Measurements from ENCODE around the gene PTPN20.

PTPN20 gene

DNA sequence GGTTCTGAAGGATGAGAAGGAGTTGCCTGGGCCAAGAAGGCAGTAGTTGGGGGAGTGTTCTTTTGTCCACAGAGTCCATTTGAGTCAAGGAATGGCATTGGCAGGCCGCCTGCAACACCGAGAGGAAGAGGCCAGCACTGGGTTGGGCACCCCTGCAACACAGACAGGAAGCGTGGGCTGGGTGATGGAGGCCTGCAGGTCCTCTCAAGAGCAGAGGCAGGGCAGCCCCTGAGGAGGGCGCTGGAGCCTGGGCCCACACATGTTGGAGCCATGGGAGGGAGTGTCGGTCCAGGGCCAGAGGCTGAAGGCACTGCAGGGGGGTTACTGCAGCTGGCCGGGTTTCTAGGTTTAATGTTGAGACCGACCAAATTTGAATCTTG is 137.3 kb downstream of the PTPN20 start:
- TF ChIP-seq, protein P1, sequence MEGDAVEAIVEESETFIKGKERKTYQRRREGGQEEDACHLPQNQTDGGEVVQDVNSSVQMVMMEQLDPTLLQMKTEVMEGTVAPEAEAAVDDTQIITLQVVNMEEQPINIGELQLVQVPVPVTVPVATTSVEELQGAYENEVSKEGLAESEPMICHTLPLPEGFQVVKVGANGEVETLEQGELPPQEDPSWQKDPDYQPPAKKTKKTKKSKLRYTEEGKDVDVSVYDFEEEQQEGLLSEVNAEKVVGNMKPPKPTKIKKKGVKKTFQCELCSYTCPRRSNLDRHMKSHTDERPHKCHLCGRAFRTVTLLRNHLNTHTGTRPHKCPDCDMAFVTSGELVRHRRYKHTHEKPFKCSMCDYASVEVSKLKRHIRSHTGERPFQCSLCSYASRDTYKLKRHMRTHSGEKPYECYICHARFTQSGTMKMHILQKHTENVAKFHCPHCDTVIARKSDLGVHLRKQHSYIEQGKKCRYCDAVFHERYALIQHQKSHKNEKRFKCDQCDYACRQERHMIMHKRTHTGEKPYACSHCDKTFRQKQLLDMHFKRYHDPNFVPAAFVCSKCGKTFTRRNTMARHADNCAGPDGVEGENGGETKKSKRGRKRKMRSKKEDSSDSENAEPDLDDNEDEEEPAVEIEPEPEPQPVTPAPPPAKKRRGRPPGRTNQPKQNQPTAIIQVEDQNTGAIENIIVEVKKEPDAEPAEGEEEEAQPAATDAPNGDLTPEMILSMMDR (conservative IDR thresholded peaks at IDR 0.05; ENCODE audit: low read length) = no peak
- H3K4me3 ChIP-seq (ENCODE audit: low read length) = no peak overlapping the region
- DNase-seq (ENCODE audit: low read depth) = peak; percentile 13

DNA sequence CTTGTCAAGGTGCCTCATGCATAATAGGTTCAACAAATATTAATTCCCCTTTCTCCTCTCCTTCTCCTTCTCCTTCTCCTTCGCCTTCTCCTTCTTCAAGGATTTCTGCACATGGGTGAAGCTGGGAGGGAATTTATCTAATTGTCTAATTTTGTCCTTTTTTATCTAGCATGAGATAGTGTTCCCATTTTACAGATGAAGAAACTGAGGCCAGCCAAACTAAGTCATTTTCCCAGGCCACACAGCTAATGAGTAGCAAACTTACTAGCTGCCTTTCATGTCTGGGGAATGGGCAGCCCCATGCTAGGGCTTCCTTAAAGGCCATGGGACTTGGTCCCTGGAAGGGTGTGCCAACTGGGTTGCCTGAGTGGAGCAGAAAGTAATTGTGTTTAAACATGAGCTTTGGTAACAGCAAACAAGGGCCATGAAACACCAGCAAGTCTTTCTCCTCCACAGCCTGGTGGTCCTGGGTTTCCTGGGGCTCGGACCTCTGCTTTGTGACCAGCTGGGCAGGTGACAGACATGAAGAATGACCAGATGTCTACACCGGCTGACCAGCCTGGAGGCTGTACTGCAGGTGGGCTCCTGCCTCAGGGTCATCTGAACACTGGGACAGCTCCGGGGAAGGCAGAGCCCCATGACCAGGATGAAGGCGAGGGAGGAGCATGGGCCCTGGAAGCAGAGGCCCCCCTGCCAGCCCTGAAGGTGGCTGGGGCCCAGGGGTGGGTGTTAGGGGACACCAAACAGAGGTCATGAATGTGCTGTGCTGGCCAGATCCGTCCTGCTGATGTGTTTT is 138.0 kb downstream of the PTPN20 start:
- DNase-seq (ENCODE audit: low read depth) = no peak
- H3K4me3 ChIP-seq (ENCODE audit: low read length) = no peak overlapping the region
- TF ChIP-seq, protein P1 (conservative IDR thresholded peaks at IDR 0.05; ENCODE audit: low read length) = no peak

DNA sequence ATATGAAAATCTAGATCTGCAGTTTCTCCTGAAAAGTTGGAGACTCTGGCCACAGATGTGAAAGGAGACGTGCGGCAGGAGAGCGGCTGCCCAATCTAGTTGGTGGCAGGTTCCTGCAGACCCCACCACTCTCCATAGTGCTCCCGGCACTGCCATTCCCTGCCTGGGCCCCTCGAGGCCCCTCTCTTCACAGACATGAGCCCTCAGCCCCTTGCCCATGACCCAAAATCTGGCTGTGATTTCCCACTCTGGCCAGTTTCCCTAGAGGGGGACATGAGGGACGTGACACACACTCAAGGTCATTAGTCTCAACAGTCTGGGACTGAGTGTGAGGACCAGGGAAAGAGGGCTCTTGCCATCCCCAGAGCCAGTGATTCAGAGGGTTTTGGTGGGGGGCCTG is 138.7 kb downstream of the PTPN20 start:
- H3K4me3 ChIP-seq (ENCODE audit: low read length) = no peak overlapping the region
- DNase-seq (ENCODE audit: low read depth) = no peak
- TF ChIP-seq, protein P1 (conservative IDR thresholded peaks at IDR 0.05; ENCODE audit: low read length) = no peak

DNA sequence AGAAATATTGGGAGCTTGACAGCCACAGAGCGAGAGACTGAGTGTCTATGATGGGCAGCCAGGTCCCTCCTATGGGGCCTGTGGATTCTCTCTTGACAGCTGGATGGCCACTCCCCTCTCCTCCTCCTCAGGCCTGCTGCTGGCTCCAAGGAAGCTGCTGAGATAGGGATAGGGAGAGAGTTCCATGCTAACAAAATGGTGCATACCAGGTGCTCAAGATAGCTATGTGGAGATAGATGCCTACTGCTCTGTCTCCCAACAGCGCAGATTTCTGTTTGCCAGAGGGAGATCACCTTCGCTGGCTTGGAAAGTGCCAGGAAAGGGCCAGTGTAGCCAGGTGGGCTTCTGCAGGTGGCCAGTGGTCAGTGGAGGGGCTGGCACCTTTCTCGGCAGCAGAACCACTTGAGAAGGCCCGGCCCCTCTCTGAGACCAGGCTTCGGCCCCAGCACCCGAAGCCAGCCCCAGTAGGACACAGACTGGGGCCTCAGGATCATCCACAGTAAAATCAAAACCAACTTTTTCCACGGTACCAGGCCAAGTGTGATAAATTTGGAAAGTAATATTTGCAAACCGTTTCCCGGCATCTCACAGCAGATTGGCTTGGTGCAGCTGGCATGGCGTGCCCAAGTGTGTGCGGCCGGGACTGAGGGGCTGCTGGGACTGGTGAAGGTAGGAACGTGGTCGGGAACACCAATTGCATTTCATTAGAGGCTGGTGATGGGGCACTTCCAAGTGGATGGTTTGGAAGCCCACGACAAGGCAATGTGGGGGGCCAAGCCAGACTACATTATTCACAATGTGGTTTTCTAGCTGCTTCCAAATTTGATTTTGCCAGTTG is 139.6 kb downstream of the PTPN20 start:
- H3K4me3 ChIP-seq (ENCODE audit: low read length) = no peak overlapping the region
- no peak for DNase-seq (ENCODE audit: low read depth)
- TF ChIP-seq, protein P1 (conservative IDR thresholded peaks at IDR 0.05; ENCODE audit: low read length) = no peak

DNA sequence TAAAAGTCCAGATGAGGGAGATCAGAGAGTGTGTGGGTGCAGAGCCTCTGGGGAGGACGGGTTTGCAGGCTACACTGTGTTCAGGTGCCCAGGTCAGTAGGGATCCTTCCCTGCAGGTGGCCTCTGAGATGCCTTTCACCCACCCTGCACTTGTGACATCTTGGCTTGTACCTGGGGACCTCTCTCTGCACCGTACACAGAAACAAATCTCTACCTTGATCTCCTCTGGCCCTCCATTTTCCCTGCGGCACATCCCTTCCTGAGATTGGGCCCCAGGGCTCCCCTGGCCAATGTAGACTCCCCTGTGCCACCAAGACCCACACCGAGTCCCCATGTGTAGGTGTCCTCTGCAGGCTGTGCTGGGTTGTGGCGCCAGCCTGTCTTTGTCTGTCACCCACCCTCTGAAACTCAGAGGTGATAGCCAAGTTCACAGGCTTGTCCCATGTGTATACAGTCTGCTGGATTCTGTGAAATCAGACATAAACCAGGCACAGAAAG is 140.6 kb downstream of the PTPN20 start:
- TF ChIP-seq, protein P1 (conservative IDR thresholded peaks at IDR 0.05; ENCODE audit: low read length) = no peak
- DNase-seq (ENCODE audit: low read depth) = no peak
- H3K4me3 ChIP-seq (ENCODE audit: low read length) = no peak overlapping the region
